Activated CD4-positive, alpha-beta T cell treated with anti-CD3 and anti-CD28 coated beads for 4 hours (primary cell): ENCODE data around the gene ENOX1.

Source experiments
- DNase-seq, 2 donors: peaks; one replicate each; pipeline ENCODE4 v3.0.0-alpha.2; 2020

The ENOX1 gene

DNA sequence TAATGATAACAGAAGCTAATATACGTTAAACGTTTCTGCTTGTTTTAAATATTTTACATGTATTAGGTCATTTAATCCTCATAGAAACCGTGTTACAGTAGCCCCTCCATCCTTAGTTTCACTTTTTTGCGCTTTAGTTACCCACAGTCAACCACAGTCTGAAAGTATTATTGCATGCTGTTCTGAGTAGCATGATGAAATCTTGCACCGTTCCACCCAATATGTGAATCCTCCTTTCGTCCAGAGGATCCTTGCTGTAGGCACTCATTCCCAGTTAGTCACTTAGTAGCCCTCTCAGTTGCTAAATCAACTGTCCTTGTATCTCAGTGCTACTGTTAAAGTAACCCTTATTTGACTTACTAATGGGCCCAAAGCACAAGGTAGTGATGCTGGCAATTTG, 257.8 kb downstream of the ENOX1 start:
- DNase-seq: no peak

GRCh38 chr13:43522788-43523187, 264.0 kb downstream of the ENOX1 start:
- no peak for DNase-seq

- DNase-seq: no peak
These were observed 266.4 kb downstream of the ENOX1 start for GRCh38 chr13:43520351-43520750.

- DNase-seq: no peak
These were observed 267.9 kb downstream of the ENOX1 start for GRCh38 chr13:43518833-43519232.

GRCh38 chr13:43516401-43516833, 270.4 kb downstream of the ENOX1 start:
- DNase-seq: no peak

DNA sequence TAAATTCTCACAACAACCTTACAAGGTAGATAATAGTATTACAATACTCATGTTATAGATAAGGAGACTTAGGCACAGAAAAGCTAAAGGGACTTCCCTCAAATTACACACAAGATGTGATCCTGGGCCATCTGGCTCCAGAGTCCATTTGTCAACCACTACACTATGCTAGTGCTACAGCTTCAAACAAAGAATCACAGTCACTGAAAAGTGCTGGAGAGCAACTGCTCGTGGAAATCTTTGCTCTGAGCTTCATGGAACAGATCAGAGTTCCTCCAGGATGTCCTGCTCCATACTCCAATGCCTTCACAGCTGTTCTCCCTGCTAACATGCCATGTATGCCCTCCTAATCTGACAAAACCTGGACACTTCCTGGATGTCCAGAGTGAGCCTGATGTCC, 271.2 kb downstream of the ENOX1 start:
- no peak for DNase-seq

- no peak for DNase-seq
These were observed 272.5 kb downstream of the ENOX1 start for GRCh38 chr13:43514311-43514710.

GRCh38 chr13:43512221-43512620, 274.6 kb downstream of the ENOX1 start:
- no peak for DNase-seq

DNA sequence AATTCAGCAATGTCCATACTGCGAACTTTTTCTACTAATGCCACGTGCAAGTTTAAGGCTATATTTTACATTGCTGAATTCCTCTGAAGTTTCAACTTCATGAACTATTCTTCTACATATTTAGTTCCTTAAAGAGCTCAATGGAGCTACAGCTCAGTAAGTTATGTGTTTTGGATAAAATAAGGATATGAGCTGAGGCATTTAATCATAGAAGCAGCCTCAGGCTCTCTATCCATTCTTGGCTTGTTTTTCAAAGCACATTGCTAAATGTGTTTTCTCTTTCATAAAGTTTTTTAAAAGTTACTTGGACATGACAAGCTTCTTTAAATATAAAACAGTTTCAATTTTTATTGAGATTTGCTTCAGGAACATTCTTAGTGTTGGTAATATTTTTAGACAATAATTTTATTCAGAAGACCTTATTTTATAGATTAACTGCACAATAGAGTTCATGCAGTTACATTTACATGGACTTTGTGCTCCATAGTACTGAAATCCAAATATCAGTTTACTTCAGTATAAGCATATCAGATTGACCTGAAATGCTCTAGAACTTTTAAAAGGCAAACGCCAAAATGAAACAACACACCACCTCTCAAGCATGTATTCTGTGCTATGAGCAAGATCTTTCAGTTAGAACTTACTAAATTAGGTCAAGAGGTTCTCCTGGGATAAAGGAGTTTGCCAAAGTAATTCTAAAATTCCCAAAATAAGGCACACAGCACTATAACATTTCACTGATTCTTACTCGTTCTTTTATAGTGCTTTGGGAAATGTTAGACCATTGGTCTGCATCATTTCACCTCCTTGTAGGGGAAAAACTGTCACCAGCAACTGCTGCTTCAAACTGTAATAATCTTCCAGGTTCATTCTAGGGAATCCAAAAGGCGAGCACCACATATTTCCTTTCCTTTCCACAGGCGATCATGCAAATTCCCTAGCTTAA, 275.5 kb downstream of the ENOX1 start:
- no peak for DNase-seq

GRCh38 chr13:43495732-43496131, 291.0 kb downstream of the ENOX1 start:
- no peak for DNase-seq

- no peak for DNase-seq
These were observed 292.6 kb downstream of the ENOX1 start for GRCh38 chr13:43494206-43494605.

- no peak for DNase-seq
These were observed 293.2 kb downstream of the ENOX1 start for GRCh38 chr13:43493496-43494000.

GRCh38 chr13:43492745-43493144, 294.0 kb downstream of the ENOX1 start:
- no peak for DNase-seq

DNA sequence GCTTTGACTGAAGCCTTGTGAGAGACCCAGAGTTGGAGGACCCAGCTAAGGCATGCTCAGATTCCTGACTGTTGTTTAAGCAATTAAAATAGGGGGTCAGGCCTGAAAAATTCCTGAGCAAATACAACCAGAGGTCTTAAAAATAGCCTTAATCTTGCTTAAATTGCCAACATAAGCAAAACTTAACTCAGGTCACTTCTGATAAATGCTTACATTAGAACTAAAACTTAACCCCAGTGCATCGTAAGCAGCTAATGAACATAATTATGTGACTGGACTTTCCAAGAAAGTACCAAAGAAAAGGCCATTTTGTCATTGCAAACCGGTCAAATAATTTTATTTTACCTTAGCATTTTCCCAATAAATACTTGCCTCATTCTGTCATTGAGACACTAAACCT, 294.5 kb downstream of the ENOX1 start:
- no peak for DNase-seq

GRCh38 chr13:43489233-43489632, 297.5 kb downstream of the ENOX1 start:
- no peak for DNase-seq

DNA sequence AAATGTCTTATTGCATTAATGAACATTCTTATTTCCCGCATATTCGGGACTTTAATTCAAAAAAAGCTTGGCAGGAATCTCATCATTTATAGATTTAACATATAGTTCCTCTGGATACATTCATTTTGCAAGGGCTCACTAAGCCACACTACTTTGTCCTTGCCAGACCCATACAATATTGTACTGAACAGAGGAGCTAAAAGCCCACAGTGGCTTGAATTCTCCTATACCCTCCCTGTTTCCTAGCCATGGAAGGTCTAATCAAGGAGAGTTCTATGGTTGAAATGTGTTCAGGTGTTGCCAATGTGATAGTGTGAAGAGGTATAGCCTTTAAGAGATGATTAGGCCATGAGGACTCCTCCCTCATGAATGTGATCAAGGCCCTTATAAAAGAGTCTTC, 298.9 kb downstream of the ENOX1 start:
- DNase-seq: no peak

- DNase-seq: no peak
These were observed 299.3 kb downstream of the ENOX1 start for GRCh38 chr13:43487461-43487860.

DNA sequence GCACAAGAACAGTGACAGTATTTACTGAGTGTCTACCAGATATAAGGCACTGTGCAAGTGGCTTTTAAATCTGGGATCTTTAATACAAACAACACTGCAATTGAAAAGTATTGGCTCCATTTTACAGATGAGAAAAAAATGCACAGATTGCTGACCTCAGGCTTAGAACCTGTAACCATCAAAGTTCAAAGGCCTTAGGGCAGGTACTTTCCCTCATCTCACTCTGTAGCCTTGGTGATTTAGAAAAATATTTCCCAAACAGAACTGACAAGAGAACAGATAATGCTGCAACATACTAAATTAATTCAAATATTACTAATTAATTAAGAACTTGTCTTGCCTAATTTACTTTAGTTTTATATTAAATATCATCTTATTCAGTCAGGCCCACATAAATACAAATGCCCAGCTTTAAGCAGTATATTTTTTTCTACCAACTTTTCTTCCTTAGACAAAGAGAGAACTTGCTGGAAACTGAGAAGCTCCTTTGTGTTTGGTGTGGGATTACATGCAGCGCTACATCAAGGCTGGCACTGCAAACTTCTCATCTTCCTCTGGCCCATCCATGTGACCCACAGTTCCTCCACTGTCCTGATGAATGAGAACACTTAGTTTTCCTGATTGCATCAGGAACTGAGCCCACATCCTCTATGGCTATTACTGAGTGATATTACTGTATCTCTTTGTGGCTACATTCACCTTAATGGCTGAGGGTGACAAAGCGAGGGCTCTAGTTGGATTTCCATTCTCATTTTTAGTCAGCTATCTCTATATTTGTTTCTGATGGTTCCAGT, 302.1 kb downstream of the ENOX1 start:
- DNase-seq: no peak

DNA sequence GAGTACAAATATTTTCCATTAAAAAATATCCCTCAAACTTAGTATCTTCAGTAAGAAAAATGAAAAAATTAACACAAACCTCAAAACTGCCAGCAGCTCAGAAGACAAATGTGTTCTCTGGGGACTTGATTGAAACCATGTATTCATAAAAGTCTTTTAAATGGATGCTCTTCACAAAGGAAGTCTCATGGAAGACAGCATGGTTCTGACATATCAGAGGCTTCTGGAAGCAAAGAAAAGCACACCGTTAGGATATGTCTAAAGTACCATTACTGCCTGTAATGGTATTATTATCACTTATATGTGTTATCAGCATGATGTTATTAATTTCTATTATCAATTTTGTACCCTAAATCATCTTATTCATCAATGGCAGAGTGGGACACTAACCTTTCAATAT, 302.8 kb downstream of the ENOX1 start:
- DNase-seq: no peak

DNA sequence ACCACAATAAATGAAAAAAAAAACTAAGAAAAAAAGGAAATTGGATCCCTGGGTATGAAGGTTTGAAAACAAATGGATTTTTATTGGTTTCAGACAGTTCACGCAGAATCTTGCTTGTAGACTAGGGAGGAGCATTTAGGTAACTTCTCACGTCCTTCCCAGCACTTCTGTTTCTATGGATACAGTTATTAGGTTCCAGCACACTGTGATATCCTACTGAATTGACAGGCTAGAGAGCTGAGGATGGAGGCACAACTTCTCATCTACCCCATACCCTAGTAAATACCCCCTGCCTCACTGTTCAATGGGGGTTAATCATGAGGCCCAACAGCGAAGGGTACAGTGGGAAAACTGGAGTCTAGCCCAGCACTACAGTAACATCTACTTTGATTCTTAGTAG, 304.1 kb downstream of the ENOX1 start:
- DNase-seq: no peak

- no peak for DNase-seq
These were observed 304.7 kb downstream of the ENOX1 start for GRCh38 chr13:43482026-43482425.

DNA sequence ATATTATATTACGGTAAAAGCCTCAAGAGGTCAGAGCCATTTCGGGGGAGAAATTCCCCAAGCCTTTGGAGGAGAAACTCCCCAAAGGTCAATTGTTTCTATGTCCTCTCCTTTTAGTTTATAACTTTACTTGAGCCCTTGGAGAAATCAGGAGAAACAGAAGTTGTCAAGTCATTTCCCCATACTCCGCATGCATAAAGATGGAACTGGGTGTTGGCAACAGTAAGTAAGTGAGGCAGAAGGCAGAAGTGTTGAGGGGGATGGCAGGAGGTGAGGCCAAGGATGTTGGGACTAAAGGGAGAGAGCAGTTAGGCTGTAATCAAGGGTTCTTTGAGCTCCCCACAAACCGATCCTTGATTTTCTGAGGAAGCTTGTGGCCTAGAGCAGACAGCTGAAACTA, 307.9 kb downstream of the ENOX1 start:
- DNase-seq: no peak

DNA sequence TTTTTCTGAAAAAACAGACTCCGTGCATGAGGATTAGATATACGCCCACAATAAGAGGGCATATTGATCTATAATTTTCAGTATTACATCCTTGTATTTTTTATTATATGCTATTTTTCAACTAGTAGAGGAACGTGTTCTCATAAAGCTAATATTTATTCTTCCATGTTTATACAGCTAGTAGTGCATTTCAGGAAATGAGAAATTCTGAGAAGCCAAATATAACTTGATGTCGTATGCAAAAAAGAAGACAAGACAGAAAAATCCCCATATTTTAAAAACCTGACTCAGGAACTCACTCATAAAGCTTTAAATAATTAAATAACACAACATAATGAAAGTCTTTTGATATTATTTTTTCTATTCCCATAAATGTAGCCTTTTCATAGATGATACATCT, 308.6 kb downstream of the ENOX1 start:
- DNase-seq: no peak

DNA sequence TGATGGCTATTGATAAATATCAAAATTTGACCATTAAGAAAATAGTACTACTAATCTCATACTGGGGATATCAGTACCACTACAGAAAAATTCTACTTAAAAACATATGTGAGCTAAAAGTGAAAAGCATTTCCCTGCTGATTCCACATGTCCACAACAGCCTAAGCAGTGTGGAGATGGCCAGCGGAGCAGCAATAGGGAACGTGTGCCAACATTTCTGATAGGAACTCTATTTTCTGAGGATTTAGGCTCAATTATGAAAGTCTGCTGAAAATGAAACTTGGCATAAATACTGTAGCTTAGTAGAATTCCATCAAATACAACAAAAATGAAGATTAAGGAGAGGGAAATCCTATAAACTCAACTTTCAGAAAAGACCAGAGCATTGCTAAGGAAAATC, 311.6 kb downstream of the ENOX1 start:
- no peak for DNase-seq
